Measurements from ENCODE around the gene CFAP97D2.
"Not testable (repeated sequence)": the region's sequence is repeated elsewhere in the genome, so short reads cannot be mapped to it uniquely, and the experiment has no call there.

CFAP97D2 gene

DNA sequence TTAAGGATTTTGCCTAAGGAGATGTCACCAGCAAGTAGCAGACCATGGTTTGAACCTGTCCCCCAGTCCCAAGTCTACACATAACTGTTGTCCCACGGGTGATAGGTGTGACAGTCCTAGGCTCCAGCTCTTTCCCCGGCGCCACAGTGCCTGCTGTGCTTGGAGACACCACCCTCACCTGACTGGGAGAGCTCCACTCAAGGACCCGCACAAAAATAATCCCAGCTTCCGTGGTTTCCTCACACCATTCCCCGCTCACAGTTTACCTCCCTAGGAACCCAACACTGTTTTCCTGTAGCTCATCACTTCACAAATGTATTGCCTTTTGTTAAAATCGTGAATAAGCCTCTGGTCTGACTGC, 26.8 kb upstream of the CFAP97D2 start:
- Histone ChIP-seq H3K4me2 (peak overlapping the region; percentile 63 to 97 (median 86); a peak in 20 of 22 replicates), H3K27ac (peak overlapping the region in 6 of 11 experiments; percentile 69 to 84 (median 79); a peak in 8 of 22 replicates), H3K9me3 (replicated peaks in 1 of 11) (0 out of 22 replicates have a peak, but pooled peaks cover 0 to 6% (median 0%) of the 10 kb centered on the region in 11 experiments), H3K4me1 (peaks cover 67 to 83% (median 78%) of the 10 kb centered on the region in 10 experiments), H3K9ac (peak overlapping the region in 1 of 11 experiments; percentile 35; a peak in 3 of 22 replicates), H3K27me3 (no peaks in the 10 kb centered on the region; a peak in 1 of 22 replicates), H3K36me3 (no peaks in the 10 kb centered on the region), H3K4me3 (no peak overlapping the region), H4K20me1 (no peaks in the 10 kb centered on the region)
- no peak for TF ChIP-seq Cebpa-rat (IDR thresholded peaks at IDR 0.05)

GRCh38 chr13:114152831-114153371, 26.2 kb upstream of the CFAP97D2 start:
- Histone ChIP-seq H3K9ac (peak overlapping the region in 5 of 11 experiments; percentile 13 to 72 (median 39); a peak in 8 of 22 replicates), H3K9me3 (replicated peaks in 1 of 11) (0 out of 22 replicates have a peak, but pooled peaks cover 0 to 6% (median 0%) of the 10 kb centered on the region in 11 experiments), H4K20me1 (no peaks in the 10 kb centered on the region), H3K4me2 (peak overlapping the region; percentile 63 to 97 (median 86)), H3K36me3 (no peaks in the 10 kb centered on the region), H3K27ac (peak overlapping the region in 9 of 11 experiments; percentile 69 to 84 (median 78); a peak in 15 of 22 replicates), H3K4me3 (peak overlapping the region in 3 of 10 experiments; percentile 21 to 43 (median 26); a peak in 3 of 20 replicates), H3K4me1 (peaks cover 66 to 84% (median 75%) of the 10 kb centered on the region in 10 experiments), H3K27me3 (no peaks in the 10 kb centered on the region; a peak in 1 of 22 replicates)
- peak in 3 of 11 experiments; percentile 14 to 27 (median 26); a peak in 2 of 22 replicates for TF ChIP-seq Cebpa-rat (IDR thresholded peaks at IDR 0.05)

- Histone ChIP-seq H3K27me3 (no peaks in the 10 kb centered on the region; a peak in 1 of 22 replicates), H3K27ac (peak overlapping the region in 10 of 11 experiments; percentile 36 to 84 (median 76); a peak in 19 of 22 replicates), H3K9ac (peak overlapping the region in 8 of 11 experiments; percentile 60 to 78 (median 71); a peak in 14 of 22 replicates), H3K36me3 (no peaks in the 10 kb centered on the region), H3K9me3 (replicated peaks in 1 of 11) (peaks cover 0 to 8% (median 0%) of the 10 kb centered on the region in 11 experiments; a peak in 1 of 22 replicates), H3K4me3 (peak overlapping the region in 7 of 10 experiments; percentile 40 to 61 (median 43); a peak in 11 of 20 replicates), H4K20me1 (no peaks in the 10 kb centered on the region), H3K4me1 (peaks cover 60 to 82% (median 70%) of the 10 kb centered on the region in 10 experiments), H3K4me2 (peak overlapping the region; percentile 63 to 97 (median 86))
- TF ChIP-seq Cebpa-rat (IDR thresholded peaks at IDR 0.05), result no peak
Measured at GRCh38 chr13:114153485-114154080, 25.5 kb upstream of the CFAP97D2 start.

DNA sequence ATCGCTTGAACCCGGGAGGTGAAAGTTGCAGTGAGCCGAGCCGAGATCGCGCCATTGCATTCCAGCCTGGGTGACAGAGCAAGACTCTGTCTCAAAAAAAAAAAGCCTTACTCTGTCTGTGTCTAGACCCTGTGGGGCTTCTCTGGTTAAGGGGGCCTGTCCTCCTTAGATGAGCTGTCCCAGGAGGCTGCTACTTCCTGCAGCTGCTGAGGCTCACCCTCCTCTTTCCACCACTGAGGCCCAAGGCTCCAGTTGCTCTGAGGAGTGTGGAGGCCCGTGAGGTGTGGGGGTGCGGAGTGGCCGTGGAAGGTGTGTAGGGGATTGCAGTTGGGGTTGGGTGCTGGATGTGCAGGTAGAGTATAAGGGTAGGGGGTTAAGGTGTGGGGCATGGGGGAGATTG, 24.6 kb upstream of the CFAP97D2 start:
- H3K36me3 ChIP-seq, result no peaks in the 10 kb centered on the region
- H4K20me1 ChIP-seq, result no peaks in the 10 kb centered on the region
- peak overlapping the region; percentile 58 to 97 (median 86) for H3K4me2 ChIP-seq
- no peaks in the 10 kb centered on the region; a peak in 1 of 22 replicates for H3K27me3 ChIP-seq
- TF ChIP-seq Cebpa-rat (IDR thresholded peaks at IDR 0.05), result peak in 1 of 11 experiments; percentile 60; a peak in 1 of 22 replicates
- peak overlapping the region in 10 of 11 experiments; percentile 25 to 78 (median 70); a peak in 19 of 22 replicates for H3K9ac ChIP-seq
- peaks cover 0 to 13% (median 0%) of the 10 kb centered on the region in 11 experiments; a peak in 1 of 22 replicates for H3K9me3 ChIP-seq (replicated peaks in 1 of 11)
- H3K4me1 ChIP-seq, result peaks cover 54 to 74% (median 63%) of the 10 kb centered on the region in 10 experiments
- H3K27ac ChIP-seq, result peak overlapping the region in 10 of 11 experiments; percentile 36 to 84 (median 76); a peak in 20 of 22 replicates
- H3K4me3 ChIP-seq, result peak overlapping the region in 9 of 10 experiments; percentile 2 to 61 (median 42); a peak in 14 of 20 replicates

- no peak overlapping the region for H3K4me3 ChIP-seq
- H3K4me1 ChIP-seq, result peaks cover 48 to 74% (median 62%) of the 10 kb centered on the region in 10 experiments
- no peak overlapping the region for H3K9ac ChIP-seq
- no peaks in the 10 kb centered on the region for H3K36me3 ChIP-seq
- no peak for TF ChIP-seq Cebpa-rat (IDR thresholded peaks at IDR 0.05)
- H4K20me1 ChIP-seq, result no peaks in the 10 kb centered on the region
- H3K27ac ChIP-seq, result no peak overlapping the region
- H3K9me3 ChIP-seq (replicated peaks in 1 of 11), result peaks cover 0 to 13% (median 0%) of the 10 kb centered on the region in 11 experiments; a peak in 1 of 22 replicates
- H3K27me3 ChIP-seq, result no peaks in the 10 kb centered on the region; a peak in 1 of 22 replicates
- no peak overlapping the region for H3K4me2 ChIP-seq
Measured at GRCh38 chr13:114155320-114155719, 23.7 kb upstream of the CFAP97D2 start.

DNA sequence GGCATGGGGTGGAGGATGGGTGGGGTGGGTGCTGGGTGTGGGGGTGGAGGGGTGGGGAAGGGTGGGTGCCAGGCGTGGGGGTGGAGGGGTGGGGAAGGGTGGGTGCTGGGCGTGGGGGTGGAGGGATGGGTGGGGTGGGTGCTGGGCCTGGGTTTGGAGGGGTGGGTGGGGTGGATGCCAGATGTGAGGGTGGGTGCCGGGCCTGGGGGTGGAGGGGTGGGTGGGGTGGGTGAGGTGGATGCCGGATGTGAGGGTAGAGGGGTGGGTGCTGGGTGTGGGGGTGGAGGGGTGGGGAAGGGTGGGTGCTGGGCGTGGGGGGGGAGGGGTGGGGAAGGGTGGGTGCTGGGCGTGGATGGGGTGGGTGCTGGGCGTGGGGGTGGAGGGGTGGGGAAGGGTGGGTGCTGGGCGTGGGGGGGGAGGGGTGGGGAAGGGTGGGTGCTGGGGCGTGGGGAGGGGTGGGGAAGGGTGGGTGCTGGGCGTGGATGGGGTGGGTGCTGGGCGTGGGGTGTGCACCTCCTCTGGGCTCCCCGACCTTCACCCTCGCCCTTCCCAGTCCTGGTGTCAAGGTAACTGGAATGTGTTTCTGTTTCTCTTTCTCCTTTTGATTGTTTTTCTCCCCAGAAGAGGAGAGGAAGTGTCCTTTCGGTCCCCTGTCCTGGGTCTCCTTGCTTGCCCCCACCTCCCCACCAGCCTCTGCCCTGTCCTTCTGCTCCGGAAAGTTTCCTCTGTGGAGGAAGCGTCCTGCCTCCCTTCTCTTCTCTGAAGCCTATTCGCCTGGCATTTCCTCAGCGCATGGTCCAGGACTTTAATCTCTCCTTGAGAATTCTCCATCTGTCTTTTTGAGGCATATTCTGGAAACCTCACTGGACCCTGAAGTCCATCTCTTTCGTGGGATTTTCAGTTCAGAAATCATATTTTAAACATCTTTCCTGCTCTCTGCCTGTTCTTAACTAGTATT, 22.9 kb upstream of the CFAP97D2 start:
- Histone ChIP-seq H3K9me3 (replicated peaks in 1 of 11) (peaks cover 0 to 14% (median 0%) of the 10 kb centered on the region in 11 experiments; a peak in 1 of 22 replicates), H3K27me3 (no peaks in the 10 kb centered on the region; a peak in 1 of 22 replicates), H3K4me2 (peak overlapping the region in 10 of 11 experiments; percentile 14 to 71 (median 52); a peak in 15 of 22 replicates), H3K4me3 (no peak overlapping the region), H3K9ac (peak overlapping the region in 4 of 11 experiments; percentile 23 to 52 (median 46); a peak in 3 of 22 replicates), H3K27ac (peak overlapping the region in 8 of 11 experiments; percentile 17 to 58 (median 51); a peak in 10 of 22 replicates), H4K20me1 (no peaks in the 10 kb centered on the region), H3K36me3 (no peaks in the 10 kb centered on the region), H3K4me1 (peaks cover 46 to 74% (median 62%) of the 10 kb centered on the region in 10 experiments)
- no peak for TF ChIP-seq Cebpa-rat (IDR thresholded peaks at IDR 0.05)

GRCh38 chr13:114157869-114158495, 21.1 kb upstream of the CFAP97D2 start:
- Histone ChIP-seq H3K36me3 (no peaks in the 10 kb centered on the region), H3K4me3 (no peak overlapping the region), H3K9me3 (replicated peaks in 1 of 11) (peaks cover 0 to 13% (median 0%) of the 10 kb centered on the region in 11 experiments; a peak in 1 of 22 replicates), H4K20me1 (no peaks in the 10 kb centered on the region), H3K27me3 (no peaks in the 10 kb centered on the region), H3K9ac (no peak overlapping the region), H3K4me1 (peaks cover 46 to 74% (median 62%) of the 10 kb centered on the region in 10 experiments), H3K27ac (no peak overlapping the region), H3K4me2 (peak overlapping the region in 2 of 11 experiments; percentile 3; a peak in 2 of 22 replicates)
- no peak for TF ChIP-seq Cebpa-rat (IDR thresholded peaks at IDR 0.05)

DNA sequence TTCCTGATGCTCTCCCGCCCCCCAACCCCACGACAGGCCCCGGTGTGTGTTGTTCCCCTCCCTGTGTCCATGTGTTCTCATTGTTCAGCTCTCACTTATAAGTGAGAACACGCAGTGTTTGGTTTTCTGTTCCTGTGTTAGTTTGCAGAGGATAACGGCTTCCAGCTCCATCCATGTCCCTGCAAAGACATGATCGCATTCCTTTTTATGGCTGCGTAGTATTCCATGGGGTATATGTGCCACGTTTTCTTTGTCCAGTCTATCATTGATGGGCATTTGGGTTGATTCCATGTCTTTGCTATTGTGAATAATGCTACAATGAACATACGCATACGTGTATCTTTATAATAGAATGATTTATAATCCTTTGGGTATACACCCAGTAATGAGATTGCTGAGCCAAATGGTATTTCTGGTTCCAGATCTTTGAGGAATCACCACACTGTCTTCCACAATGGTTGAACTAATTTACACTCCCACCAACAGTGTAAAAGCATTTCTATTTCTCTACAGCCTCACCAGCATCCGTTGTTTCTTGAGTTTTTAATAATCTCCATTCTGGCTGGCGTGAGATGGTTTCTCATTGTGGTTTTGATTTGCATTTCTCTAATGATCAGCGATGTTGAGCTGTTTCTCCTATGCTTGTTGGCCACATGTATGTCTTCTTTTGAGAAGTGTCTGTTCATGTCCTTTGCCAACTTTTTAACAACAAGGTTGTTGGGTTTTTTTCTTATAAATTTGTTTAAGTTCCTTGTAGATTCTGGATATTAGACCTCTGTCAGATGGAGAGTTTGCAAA, 20.0 kb upstream of the CFAP97D2 start:
- peaks cover 46 to 74% (median 62%) of the 10 kb centered on the region in 10 experiments for H3K4me1 ChIP-seq
- not testable (repeated sequence) for H3K27ac ChIP-seq, H3K9ac ChIP-seq, H3K4me3 ChIP-seq, H4K20me1 ChIP-seq, H3K27me3 ChIP-seq, H3K36me3 ChIP-seq
- H3K4me2 ChIP-seq, result 0 out of 22 replicates have a peak overlapping the region, but pooled peaks of 1 of the 11 experiments have one; percentile 20
- peaks cover 0 to 13% (median 0%) of the 10 kb centered on the region in 11 experiments; a peak in 1 of 22 replicates for H3K9me3 ChIP-seq (replicated peaks in 1 of 11)

Data from BLaER1 treated with 17β-estradiol and CSF1 and Interleukin-3, amounts not matched to agents 10 nM and 100 nM (cell line).